Measurements from ENCODE around the gene NT5C3A.
"Not testable (repeated sequence)": the region's sequence is repeated elsewhere in the genome, so short reads cannot be mapped to it uniquely, and the experiment has no call there.

DNA sequence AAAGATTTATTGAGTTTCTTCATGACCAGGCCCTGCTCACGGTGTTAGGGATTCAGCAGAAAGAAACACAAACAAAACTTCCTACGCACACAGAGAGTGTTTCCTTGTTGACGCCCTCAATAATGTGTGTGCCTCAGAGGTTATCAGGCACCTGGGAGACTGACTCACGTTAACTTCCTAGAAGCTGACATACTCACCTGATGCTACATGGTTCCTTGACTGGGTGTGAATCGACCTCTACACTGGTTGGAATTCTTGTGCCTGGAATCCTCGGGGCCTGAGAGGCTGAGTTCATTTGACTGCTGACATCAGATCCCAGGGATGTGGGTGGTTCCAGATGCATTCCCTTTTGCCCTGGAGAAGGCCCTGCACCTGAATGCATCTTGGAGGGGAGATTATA lies 69.8 kb downstream of the NT5C3A start:
- not testable (repeated sequence) for TF ChIP-seq CTCF (IDR thresholded peaks at IDR 0.05); POLR2A (IDR thresholded peaks at IDR 0.05); EP300 (IDR thresholded peaks at IDR 0.05; ENCODE audit: low read depth)
- TF ChIP-seq POLR2AphosphoS5 (IDR thresholded peaks at IDR 0.05): peak in 2 of 3 donors; percentile 29 to 38

Data from transverse colon (tissue), 4 donors.